IPS-15b (cell line): ENCODE measurements around the gene GDNF.

Experiments used
- H3K27me3 ChIP-seq: one replicate; pipeline ENCODE4 v1.6.1; 2013; ENCODE audit warnings: low read length; ENCODE audit not compliant: control insufficient read depth, insufficient read depth
- H3K36me3 ChIP-seq: one replicate; pipeline ENCODE4 v1.6.1; 2013; ENCODE audit warnings: low read length; ENCODE audit not compliant: control insufficient read depth, insufficient read depth
- H3K4me1 ChIP-seq: one replicate; pipeline ENCODE4 v1.6.1; 2013; ENCODE audit warnings: mild to moderate bottlenecking, low read length; ENCODE audit not compliant: control insufficient read depth, insufficient read depth
- H3K4me3 ChIP-seq: one replicate; pipeline ENCODE4 v1.5.1; 2013; ENCODE audit warnings: low read depth, low read length
- H3K9ac ChIP-seq: one replicate; pipeline ENCODE4 v1.6.1; 2013; ENCODE audit warnings: low read depth, mild to moderate bottlenecking, low read length
- H3K9me3 ChIP-seq: one replicate; pipeline ENCODE4 v1.6.1; 2013; ENCODE audit warnings: mild to moderate bottlenecking, low read length; ENCODE audit not compliant: control insufficient read depth, insufficient read depth

GDNF gene

DNA sequence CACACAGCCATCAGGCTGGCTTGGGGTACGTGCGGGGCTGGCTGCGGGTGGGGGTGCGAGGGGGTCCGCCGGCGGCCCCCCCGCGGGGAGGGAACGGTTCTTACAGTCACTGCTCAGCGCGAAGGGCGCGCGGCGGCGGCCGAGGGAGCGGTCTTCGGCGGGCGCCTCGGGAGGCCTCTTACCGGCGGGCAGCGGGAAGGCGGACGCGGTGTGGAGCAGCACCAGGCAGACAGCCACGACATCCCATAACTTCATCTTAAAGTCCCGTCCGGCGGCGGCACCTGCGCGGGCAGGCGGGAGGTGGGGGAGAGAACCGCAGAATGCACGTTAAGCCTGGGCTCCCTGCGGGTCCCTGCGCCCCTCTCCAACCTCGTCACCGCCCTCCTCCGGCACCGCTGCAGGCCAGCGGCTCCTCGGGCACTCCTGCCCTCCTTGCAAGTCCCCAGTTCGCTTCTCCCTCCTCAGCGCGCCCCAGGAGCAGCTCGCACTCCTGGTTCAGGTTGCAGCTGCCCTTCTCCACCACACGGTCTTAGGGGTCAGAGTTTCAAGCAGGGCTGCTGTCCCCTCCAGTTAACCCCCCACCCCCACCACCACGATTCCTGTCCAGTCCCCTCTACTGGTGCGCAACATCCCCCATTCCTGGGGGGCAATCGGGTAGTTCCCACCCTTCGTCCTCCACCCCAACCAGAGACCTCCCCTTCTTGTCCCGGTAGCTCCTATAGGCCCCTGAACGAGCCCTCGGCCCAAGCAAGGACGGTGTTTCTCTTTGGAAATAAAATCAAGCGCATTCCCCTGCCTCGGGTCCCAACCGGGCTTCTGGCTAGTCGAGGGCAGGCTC is 5.1 kb downstream of the GDNF start:
- peak overlapping the region; percentile 61 for H3K4me3 ChIP-seq
- H3K4me1 ChIP-seq, result peaks cover 8% of the 10 kb centered on the region
- no peaks in the 10 kb centered on the region for H3K9me3 ChIP-seq
- H3K36me3 ChIP-seq, result no peaks in the 10 kb centered on the region
- H3K27me3 ChIP-seq, result peaks cover 87% of the 10 kb centered on the region
- H3K9ac ChIP-seq, result no peak overlapping the region

DNA sequence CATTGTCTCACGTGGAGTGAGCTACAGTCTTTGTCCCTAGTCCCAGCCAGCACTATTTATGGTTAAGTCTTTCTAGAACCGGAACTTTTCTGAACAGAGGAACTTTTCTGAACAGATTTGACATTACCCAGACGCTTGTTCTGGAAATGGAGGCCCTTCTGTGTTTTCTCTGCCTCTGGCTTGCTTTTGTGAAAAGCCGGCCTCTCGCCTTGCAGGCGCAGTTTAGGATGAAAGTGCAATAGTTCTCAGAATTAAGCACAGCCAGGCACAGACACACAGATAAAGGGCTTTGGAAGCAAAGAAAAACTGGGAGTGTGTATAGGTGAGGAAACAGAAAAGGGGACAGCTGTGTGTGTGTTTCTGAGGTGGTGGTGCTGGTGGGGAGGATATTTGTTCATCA is 5.9 kb downstream of the GDNF start:
- H3K36me3 ChIP-seq, result no peaks in the 10 kb centered on the region
- peaks cover 80% of the 10 kb centered on the region for H3K27me3 ChIP-seq
- no peaks in the 10 kb centered on the region for H3K9me3 ChIP-seq
- peak overlapping the region; percentile 61 for H3K4me3 ChIP-seq
- peaks cover 8% of the 10 kb centered on the region for H3K4me1 ChIP-seq
- no peak overlapping the region for H3K9ac ChIP-seq

DNA sequence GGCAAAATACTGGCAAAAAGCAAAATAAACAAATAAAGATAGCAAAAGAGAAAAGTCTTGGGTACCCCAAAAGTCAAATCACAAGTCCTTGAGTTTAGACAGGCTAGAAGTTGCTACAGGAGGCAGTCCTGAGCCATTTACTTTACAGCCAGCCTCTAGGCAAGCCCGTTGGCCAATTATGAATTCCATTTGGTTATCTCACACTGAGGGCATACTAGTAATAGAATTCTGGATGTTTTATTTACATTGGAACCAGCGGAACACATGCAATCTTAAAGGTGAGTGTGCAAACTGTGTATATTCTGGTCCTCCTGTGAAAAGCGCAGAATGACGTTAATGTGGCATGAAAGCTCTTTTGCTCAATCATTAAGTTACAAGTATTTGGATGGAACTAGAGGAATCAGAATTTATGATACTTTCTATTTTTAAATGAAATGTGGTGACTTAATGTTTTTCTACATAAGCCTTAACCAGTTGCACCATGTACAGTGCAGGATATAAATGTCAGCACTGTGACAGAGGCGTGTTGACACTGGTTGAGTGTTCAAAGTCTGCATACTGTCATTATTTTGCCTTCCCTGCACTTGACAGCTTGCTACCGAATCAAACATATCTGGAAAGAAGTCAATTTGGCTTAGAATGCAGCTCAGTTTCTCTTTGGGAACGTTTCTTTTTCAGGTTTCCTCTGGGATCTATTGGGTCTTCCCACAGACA is 7.9 kb downstream of the GDNF start:
- H3K4me1 ChIP-seq, result peaks cover 8% of the 10 kb centered on the region
- peaks cover 60% of the 10 kb centered on the region for H3K27me3 ChIP-seq

DNA sequence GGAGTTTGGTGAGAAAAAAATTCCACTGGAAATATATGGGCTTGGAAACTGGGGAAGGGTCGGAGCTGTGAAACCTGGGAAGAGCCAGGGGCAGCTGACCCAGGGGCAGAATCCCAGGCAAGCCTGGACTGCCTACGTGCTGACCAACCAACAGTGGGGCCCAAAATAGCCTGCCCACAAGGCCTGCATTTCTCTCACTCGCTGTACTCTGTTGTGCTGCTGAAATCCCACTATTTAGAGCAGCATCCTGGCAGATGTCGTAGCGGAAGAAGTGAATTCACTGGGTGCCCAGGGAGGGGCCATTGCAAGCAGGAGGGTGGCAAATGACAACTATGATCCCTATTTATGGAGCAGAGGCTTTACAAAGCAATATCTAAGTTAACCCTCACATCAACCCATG is 9.5 kb downstream of the GDNF start:
- H3K9ac ChIP-seq, result no peak overlapping the region
- H3K4me1 ChIP-seq, result peaks cover 6% of the 10 kb centered on the region
- H3K36me3 ChIP-seq, result no peaks in the 10 kb centered on the region
- peaks cover 44% of the 10 kb centered on the region for H3K27me3 ChIP-seq
- no peak overlapping the region for H3K4me3 ChIP-seq
- no peaks in the 10 kb centered on the region for H3K9me3 ChIP-seq

More for the DNA sequence above, 7.9 kb downstream of the GDNF start:
- Histone ChIP-seq H3K4me3 (no peak overlapping the region), H3K9ac (no peak overlapping the region), H3K9me3 (no peaks in the 10 kb centered on the region), H3K36me3 (no peaks in the 10 kb centered on the region)

DNA sequence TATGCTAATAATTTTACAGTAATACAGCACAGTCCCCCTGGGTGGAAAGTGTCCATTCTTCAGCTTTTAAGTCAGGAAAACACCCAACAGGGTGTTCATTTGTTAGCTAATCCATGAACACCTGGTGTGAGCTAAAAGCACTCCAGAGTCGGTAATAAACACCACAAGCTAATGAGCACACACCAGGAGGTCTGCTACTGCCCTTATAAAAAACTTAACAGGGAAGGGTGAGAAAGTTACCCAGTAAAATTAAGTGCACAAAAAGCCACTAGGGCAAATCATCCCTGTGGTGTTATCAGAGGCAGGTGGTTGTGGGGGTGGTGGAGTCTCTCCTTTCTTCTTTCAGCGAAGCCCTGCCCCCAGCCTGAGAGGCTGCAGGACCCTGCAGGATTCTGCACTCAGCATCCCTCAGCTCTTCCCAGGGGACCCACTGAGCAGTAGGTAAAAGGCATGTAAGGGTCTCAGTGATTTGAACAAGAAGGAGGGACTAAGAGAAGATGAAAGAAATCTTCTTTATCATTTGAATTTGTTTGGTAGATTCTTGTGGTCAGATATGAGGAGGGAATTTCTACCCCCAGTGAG is 14.4 kb downstream of the GDNF start:
- Histone ChIP-seq H3K9me3 (no peaks in the 10 kb centered on the region), H3K36me3 (no peaks in the 10 kb centered on the region), H3K27me3 (peaks cover under 1% of the 10 kb centered on the region), H3K4me3 (no peak overlapping the region), H3K9ac (no peak overlapping the region), H3K4me1 (peaks cover 7% of the 10 kb centered on the region)

DNA sequence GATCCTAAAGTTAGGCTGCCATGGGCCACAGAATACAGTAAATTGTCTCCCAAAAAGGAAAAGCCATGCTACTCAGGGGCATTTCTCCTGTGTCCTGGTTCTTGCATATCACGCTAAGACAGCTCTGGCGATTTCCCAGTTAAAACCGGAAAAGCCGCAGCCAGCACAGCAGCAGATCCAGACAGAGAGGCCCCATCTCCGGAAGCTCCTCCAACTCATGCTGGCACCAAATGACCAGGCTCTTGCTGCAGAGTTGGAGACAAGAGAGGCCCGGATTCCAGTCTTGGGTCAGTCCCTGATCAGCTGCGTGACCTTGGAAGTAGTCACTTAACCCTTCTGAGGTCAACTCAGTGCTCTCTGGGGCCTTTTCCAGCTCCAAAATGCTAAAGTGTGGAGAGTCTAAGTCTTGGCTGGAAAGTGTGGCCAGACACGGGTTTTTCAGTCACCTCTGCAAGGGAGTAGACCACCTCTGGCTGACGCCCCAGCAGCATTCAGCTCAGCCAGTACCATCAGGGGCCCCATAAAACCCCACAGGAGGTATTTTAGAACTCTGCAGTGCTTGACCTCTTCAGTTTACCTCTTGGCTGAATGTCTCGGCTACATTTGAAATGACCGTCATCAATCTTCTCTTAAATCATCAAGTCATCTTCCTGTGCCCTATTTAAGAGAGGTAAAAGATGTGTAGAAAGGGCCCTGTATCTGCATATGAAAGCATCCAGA is 16.2 kb downstream of the GDNF start:
- Histone ChIP-seq H3K4me3 (no peak overlapping the region), H3K27me3 (no peaks in the 10 kb centered on the region), H3K9me3 (no peaks in the 10 kb centered on the region), H3K36me3 (no peaks in the 10 kb centered on the region), H3K4me1 (peaks cover 7% of the 10 kb centered on the region), H3K9ac (no peak overlapping the region)

DNA sequence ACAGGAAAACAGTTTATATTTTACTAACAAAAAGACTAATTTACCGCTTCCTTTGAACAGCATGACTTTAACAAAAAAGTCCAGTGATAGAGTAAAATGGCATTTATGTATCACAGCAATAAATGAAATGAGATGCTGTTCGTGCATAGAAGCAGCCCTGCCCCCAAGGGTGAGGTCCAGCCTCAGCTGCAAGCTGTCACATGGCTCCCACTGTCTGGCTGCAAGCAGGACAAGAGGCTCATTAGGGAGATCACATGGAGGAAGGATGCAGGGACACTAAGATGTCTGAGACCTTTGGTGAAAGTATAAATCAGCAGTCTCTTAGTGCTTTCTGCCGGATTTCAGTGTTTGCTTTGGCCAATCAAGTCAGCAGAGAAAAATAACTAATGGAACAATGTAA is 23.0 kb downstream of the GDNF start:
- H3K27me3 ChIP-seq, result no peaks in the 10 kb centered on the region
- H3K4me3 ChIP-seq, result no peak overlapping the region
- no peaks in the 10 kb centered on the region for H3K9me3 ChIP-seq
- H3K4me1 ChIP-seq, result peaks cover 9% of the 10 kb centered on the region
- no peaks in the 10 kb centered on the region for H3K36me3 ChIP-seq
- no peak overlapping the region for H3K9ac ChIP-seq

DNA sequence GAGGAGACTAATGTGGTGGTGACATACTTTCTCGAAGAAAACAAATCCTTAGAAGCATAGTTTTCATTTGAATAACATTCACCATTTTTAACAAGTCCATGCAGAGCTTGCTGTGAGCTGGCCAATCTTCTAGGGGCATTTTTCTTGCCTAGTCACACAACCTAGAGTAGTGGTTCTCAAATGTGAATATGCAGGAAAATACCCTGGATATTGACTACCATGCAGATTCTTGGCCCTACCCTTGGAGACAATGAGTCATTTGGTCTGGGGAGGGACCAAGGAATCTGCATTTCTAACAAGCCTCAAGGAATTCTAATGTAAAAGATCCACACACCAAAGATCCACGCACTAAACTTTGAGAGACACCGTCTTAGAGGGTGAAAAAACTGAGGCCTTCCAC is 23.5 kb downstream of the GDNF start:
- Histone ChIP-seq H3K9me3 (no peaks in the 10 kb centered on the region), H3K9ac (no peak overlapping the region), H3K4me1 (peaks cover 9% of the 10 kb centered on the region), H3K36me3 (no peaks in the 10 kb centered on the region), H3K4me3 (no peak overlapping the region), H3K27me3 (no peaks in the 10 kb centered on the region)

DNA sequence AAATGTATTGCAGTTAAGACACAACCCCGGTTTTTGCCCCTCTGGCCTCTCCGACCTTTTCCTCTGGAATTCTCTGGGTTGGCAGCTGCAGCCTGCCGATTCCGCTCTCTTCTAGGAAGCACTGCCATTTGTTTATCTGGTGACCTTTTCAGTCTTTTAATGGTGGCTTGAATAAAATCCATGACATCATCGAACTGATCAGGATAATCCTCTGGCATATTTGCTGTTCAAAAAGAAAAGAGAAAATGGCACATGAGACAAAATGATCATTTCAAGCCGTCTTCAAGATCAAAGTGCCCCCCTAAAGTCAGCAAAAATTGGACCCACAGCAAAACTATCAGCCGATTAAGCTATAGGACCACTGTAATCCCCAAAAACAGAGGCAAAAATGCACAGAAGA is 23.9 kb downstream of the GDNF start:
- H3K4me1 ChIP-seq, result peaks cover 9% of the 10 kb centered on the region
- H3K9ac ChIP-seq, result no peak overlapping the region
- no peaks in the 10 kb centered on the region for H3K9me3 ChIP-seq
- no peaks in the 10 kb centered on the region for H3K36me3 ChIP-seq
- H3K4me3 ChIP-seq, result no peak overlapping the region
- no peaks in the 10 kb centered on the region for H3K27me3 ChIP-seq

DNA sequence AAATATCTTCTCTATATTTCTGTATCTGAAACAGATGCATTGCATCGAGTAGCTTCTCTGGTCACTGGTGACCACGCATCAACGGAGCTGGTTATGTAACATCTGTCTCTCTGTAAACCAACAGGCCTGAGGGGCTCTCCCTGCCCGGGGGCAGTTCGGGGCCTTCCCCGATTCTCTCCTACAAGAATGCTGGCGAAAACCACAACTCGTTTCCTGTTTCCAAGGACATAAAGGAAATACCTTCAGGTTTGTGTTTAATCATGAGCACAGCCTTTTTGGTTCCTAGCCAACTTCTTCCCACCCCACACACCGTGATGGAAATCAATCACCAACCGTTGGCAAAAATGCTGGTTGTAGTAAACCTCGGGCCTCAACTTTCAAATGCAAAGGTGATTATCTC is 25.1 kb downstream of the GDNF start:
- no peaks in the 10 kb centered on the region for H3K36me3 ChIP-seq
- no peak overlapping the region for H3K4me3 ChIP-seq

DNA sequence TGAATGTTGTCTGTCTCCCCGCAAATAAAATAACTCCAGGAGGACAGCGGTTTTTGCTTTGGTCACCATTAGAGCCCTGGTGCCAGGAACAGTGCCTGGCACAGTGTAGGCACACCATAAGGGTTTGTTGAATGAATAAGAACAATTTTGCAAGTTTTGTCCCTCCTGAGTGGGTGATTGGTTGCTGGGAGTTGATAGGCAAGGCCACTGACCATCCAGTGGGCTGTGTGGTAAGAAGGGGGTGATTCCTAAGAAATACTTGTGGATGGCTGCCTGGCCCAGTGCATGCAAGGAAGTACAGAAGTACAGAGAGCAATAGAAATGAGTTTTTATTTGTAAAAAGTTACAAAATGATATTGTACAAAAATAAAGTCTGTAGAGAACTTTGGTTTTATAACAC is 27.5 kb downstream of the GDNF start:
- Histone ChIP-seq H3K4me3 (no peak overlapping the region), H3K36me3 (no peaks in the 10 kb centered on the region), H3K27me3 (no peaks in the 10 kb centered on the region), H3K9ac (no peak overlapping the region), H3K4me1 (peaks cover 9% of the 10 kb centered on the region), H3K9me3 (no peaks in the 10 kb centered on the region)

More for the DNA sequence above, 25.1 kb downstream of the GDNF start:
- Histone ChIP-seq H3K9me3 (no peaks in the 10 kb centered on the region), H3K4me1 (peaks cover 9% of the 10 kb centered on the region), H3K9ac (no peak overlapping the region), H3K27me3 (no peaks in the 10 kb centered on the region)
